ENCODE data around the gene SHISA9. TPM values are rescaled to one million over a fixed set of nuclear protein-coding genes. Genes with fewer than 3 reads are reported as not detected.
A peak's percentile ranks its signal among the peaks of the same experiment; 100 is the strongest.

The SHISA9 gene
- total and polyA plus RNA-seq, 2 experiments from 2014 or later = 0.83 to 1.3 TPM

GRCh38 chr16:13110124-13110796 is 208.9 kb downstream of the SHISA9 start:
- Histone ChIP-seq H3K4me1 (ENCODE audit: insufficient read depth) (no peaks in the 10 kb centered on the region), H2AFZ (no peak overlapping the region), H4K20me1 (ENCODE audit: insufficient read depth, poor library complexity, severe bottlenecking) (no peaks in the 10 kb centered on the region), H3K9me3 (ENCODE audit: low read depth) (no peaks in the 10 kb centered on the region), H3K4me2 (peak overlapping the region; percentile 26), H3K79me2 (no peaks in the 10 kb centered on the region), H3K36me3 (replicated peaks; ENCODE audit: insufficient read depth, low read depth) (no peaks in the 10 kb centered on the region), H3K27me3 (no peaks in the 10 kb centered on the region), H3K9me2 (replicated peaks; ENCODE audit: insufficient read depth) (no peaks in the 10 kb centered on the region), H3K27ac (peak overlapping the region; percentile 80), H3K4me3 (no peak overlapping the region)
- DNase-seq (ENCODE audit: low spot score) = peak; percentile 70
- TF ChIP-seq CTCF (IDR thresholded peaks at IDR 0.05; ENCODE audit: poor library complexity) (no peak), EZH2 (IDR thresholded peaks at IDR 0.05; ENCODE audit: borderline replicate concordance) (no peak), EZH2phosphoT487 (IDR thresholded peaks at IDR 0.05; ENCODE audit: low read depth, severe bottlenecking, unreplicated experiment) (no peak)
- WGBS (ENCODE audit: low lambda C conversion rate, missing lambda C conversion rate) = 35% methylated on average over 7 of the region's 7 CpGs

- Histone ChIP-seq H4K20me1 (ENCODE audit: insufficient read depth, poor library complexity, severe bottlenecking) (no peaks in the 10 kb centered on the region), H3K4me1 (ENCODE audit: insufficient read depth) (no peaks in the 10 kb centered on the region), H3K9me2 (replicated peaks; ENCODE audit: insufficient read depth) (no peaks in the 10 kb centered on the region), H3K9me3 (ENCODE audit: low read depth) (no peaks in the 10 kb centered on the region), H3K4me3 (no peak overlapping the region), H3K27ac (no peak overlapping the region), H3K4me2 (no peak overlapping the region), H3K27me3 (no peaks in the 10 kb centered on the region), H3K36me3 (replicated peaks; ENCODE audit: insufficient read depth, low read depth) (no peaks in the 10 kb centered on the region), H3K79me2 (no peaks in the 10 kb centered on the region), H2AFZ (no peak overlapping the region)
- WGBS (ENCODE audit: low lambda C conversion rate, missing lambda C conversion rate) = 86% methylated on average over 2 of the region's 2 CpGs
- no peak for DNase-seq (ENCODE audit: low spot score)
- TF ChIP-seq EZH2phosphoT487 (IDR thresholded peaks at IDR 0.05; ENCODE audit: low read depth, severe bottlenecking, unreplicated experiment) (no peak), EZH2 (IDR thresholded peaks at IDR 0.05; ENCODE audit: borderline replicate concordance) (no peak)
Measured at GRCh38 chr16:13111747-13112146, 210.3 kb downstream of the SHISA9 start.

- TF ChIP-seq EZH2 (IDR thresholded peaks at IDR 0.05; ENCODE audit: borderline replicate concordance) (no peak), EZH2phosphoT487 (IDR thresholded peaks at IDR 0.05; ENCODE audit: low read depth, severe bottlenecking, unreplicated experiment) (no peak), CTCF (IDR thresholded peaks at IDR 0.05; ENCODE audit: poor library complexity) (no peak)
- Histone ChIP-seq H2AFZ (no peak overlapping the region), H3K9me2 (replicated peaks; ENCODE audit: insufficient read depth) (no peaks in the 10 kb centered on the region), H3K27ac (no peak overlapping the region), H3K9me3 (ENCODE audit: low read depth) (no peaks in the 10 kb centered on the region), H3K4me3 (no peak overlapping the region), H3K4me2 (no peak overlapping the region), H3K4me1 (ENCODE audit: insufficient read depth) (no peaks in the 10 kb centered on the region), H3K79me2 (no peaks in the 10 kb centered on the region), H3K36me3 (replicated peaks; ENCODE audit: insufficient read depth, low read depth) (no peaks in the 10 kb centered on the region), H3K27me3 (no peaks in the 10 kb centered on the region), H4K20me1 (ENCODE audit: insufficient read depth, poor library complexity, severe bottlenecking) (no peaks in the 10 kb centered on the region)
- WGBS (ENCODE audit: low lambda C conversion rate, missing lambda C conversion rate) = 90% methylated on average over 3 of the region's 3 CpGs
- no peak for DNase-seq (ENCODE audit: low spot score)
Measured at GRCh38 chr16:13113741-13114140, 212.3 kb downstream of the SHISA9 start.

GRCh38 chr16:13118091-13118490 is 216.7 kb downstream of the SHISA9 start:
- DNase-seq (ENCODE audit: low spot score) = no peak
- Histone ChIP-seq H3K27me3 (no peaks in the 10 kb centered on the region), H3K79me2 (no peaks in the 10 kb centered on the region), H4K20me1 (ENCODE audit: insufficient read depth, poor library complexity, severe bottlenecking) (no peaks in the 10 kb centered on the region), H3K27ac (no peak overlapping the region), H3K4me3 (no peak overlapping the region), H3K9me2 (replicated peaks; ENCODE audit: insufficient read depth) (no peaks in the 10 kb centered on the region), H3K4me2 (no peak overlapping the region), H3K9me3 (ENCODE audit: low read depth) (no peaks in the 10 kb centered on the region), H3K36me3 (replicated peaks; ENCODE audit: insufficient read depth, low read depth) (no peaks in the 10 kb centered on the region), H2AFZ (no peak overlapping the region), H3K4me1 (ENCODE audit: insufficient read depth) (no peaks in the 10 kb centered on the region)
- no peak for TF ChIP-seq EZH2 (IDR thresholded peaks at IDR 0.05; ENCODE audit: borderline replicate concordance)
- TF ChIP-seq CTCF (IDR thresholded peaks at IDR 0.05; ENCODE audit: poor library complexity) = no peak
- TF ChIP-seq EZH2phosphoT487 (IDR thresholded peaks at IDR 0.05; ENCODE audit: low read depth, severe bottlenecking, unreplicated experiment) = no peak
- 97% methylated on average over 5 of the region's 5 CpGs for WGBS (ENCODE audit: low lambda C conversion rate, missing lambda C conversion rate)

Measured in hepatocyte (in vitro differentiated cells).